ENCODE results near the gene TEPSIN.

Gene TEPSIN

GRCh38 chr17:81271226-81271625 lies 32.4 kb upstream of the TEPSIN start:
- in situ Hi-C loops (cut with HindIII; ENCODE audit: low sequenced_read_pairs): no loop called here

DNA sequence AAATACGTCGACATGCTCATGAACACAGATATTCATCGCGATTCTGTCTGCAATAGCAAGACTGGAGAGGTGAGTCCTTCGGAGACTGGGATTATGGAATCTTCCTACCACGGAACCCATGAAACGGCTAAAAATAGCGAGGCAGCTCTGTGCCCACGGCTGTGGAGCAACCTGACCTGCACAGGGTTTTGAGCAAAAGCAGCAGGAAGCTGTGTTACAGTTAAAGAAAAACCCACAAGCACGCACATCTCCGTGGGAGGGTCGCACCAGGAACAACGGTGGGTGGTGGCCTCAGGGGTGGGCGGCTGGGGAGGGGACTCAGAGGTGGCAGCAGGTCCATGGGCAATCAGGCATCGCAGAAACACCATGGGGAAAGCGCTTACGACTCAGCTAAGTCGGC lies 31.4 kb upstream of the TEPSIN start:
- in situ Hi-C loops (cut with HindIII; ENCODE audit: low sequenced_read_pairs): no loop called here

GRCh38 chr17:81267390-81268067 lies 28.7 kb upstream of the TEPSIN start:
- in situ Hi-C loops (cut with HindIII; ENCODE audit: low sequenced_read_pairs): no loop called here

- in situ Hi-C loops (cut with HindIII; ENCODE audit: low sequenced_read_pairs): no loop called here
Observed at GRCh38 chr17:81265576-81265975, 26.7 kb upstream of the TEPSIN start.

GRCh38 chr17:81264640-81265039 lies 25.8 kb upstream of the TEPSIN start:
- in situ Hi-C loops (cut with HindIII; ENCODE audit: low sequenced_read_pairs): no loop called here

GRCh38 chr17:81263371-81264181 lies 24.7 kb upstream of the TEPSIN start:
- in situ Hi-C loops (cut with HindIII; ENCODE audit: low sequenced_read_pairs): no loop called here

GRCh38 chr17:81261582-81262336 lies 22.9 kb upstream of the TEPSIN start:
- in situ Hi-C loops (cut with HindIII; ENCODE audit: low sequenced_read_pairs): no loop called here

DNA sequence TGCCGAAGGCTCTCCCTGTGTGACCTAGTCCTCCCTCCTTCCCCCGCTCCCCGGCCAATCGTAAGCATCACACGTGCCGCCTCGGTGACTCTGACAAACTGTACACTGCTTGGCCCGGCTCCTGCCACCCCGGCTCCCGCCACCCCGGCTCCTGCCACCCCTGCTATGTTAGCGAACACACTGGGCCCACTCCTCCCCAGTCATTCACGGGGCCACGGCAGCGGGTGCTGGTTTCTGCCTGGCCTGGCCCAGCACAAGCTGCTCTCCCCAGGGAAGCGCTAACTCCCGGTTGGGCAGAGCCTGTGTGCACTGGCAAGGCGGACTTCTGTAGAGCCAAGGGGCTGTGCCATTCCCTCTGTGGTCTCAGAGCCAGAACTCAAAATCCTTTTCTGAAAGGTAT lies 22.2 kb upstream of the TEPSIN start:
- in situ Hi-C loops (cut with HindIII; ENCODE audit: low sequenced_read_pairs): no loop called here

DNA sequence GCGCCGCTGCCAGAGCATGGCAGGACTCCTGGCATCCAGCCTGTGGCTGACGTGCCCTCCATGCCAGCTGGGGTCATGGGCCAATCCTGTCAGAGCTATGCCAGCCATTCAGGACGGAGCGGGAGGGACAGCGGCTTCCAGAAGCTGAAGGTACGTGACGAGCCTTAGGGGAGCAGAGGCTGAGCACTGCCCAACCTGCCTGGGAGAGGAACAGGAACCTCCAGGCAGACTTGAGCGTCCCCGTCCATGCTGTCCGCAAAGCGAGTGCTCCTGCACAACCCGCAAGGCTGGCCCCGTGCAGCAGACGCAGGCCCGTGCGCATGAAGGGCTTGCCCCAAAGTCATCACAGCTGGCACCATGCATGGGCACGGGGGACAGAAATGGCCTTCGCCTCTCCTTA lies 21.8 kb upstream of the TEPSIN start:
- in situ Hi-C loops (cut with HindIII; ENCODE audit: low sequenced_read_pairs): no loop called here

DNA sequence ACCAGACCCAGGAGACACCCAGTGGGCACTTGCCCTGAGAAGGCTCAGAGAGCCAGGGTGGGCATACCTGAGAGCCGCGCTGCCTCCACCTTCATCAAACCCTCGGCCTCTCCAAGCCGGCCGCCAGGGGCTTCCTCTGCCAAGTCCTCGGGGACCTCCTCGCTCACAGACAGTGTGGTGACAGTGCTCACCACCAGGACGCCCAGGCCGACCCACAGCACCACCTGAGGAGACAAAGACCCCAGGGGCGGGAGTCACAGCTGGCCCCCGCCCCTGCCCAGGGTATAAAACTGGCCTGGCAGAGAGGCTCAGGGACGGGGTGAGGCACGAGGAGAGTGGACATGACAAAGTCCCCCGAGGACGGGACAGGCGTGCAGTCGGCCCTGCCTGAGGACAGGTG lies 21.3 kb upstream of the TEPSIN start:
- in situ Hi-C loops (cut with HindIII; ENCODE audit: low sequenced_read_pairs): no loop called here

GRCh38 chr17:81259058-81259605 lies 20.3 kb upstream of the TEPSIN start:
- in situ Hi-C loops (cut with HindIII; ENCODE audit: low sequenced_read_pairs): no loop called here

GRCh38 chr17:81258292-81258691 lies 19.4 kb upstream of the TEPSIN start:
- in situ Hi-C loops (cut with HindIII; ENCODE audit: low sequenced_read_pairs): no loop called here

DNA sequence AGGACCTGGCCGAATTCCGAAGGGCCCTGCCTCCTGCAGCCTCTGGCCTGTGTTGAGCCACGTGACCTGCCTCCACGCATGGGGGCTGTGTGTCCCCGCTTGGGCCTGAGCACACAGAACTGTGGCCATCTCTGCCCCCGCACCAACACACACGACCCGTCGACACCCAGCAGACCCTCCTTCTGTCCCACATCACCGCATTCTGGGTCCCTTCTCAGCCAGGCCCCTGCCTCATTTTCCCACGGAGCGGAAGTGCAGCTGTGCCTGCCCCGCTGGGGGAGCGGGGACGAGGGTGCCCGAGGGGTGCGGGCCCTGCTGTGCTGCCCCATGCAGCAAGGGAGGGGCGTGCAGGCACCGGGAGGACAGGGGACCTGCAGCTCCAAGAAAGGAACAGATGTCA lies 18.7 kb upstream of the TEPSIN start:
- in situ Hi-C loops (cut with HindIII; ENCODE audit: low sequenced_read_pairs): no loop called here

DNA sequence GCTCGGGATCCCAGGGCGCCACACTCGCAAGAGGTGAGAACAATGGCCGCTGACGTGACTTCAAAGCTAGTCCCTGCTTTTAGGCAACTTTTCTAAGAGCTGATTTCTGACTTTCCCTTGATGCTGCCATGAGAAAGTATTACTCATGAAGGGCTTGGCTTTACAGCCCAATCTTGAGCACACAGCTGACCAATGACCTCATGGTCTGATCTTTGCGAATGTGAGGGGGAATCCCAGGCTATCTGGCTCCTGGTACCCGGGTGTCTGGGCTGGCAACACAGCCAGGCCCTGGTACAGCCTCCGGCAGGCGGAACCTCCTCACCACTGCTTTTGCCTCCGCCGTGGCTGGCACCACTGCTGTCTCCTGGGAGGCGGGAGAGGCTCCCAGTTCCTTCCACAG lies 17.8 kb upstream of the TEPSIN start:
- in situ Hi-C loops (cut with HindIII; ENCODE audit: low sequenced_read_pairs): no loop called here

GRCh38 chr17:81254955-81255717 lies 16.3 kb upstream of the TEPSIN start:
- in situ Hi-C loops (cut with HindIII; ENCODE audit: low sequenced_read_pairs): no loop called here

DNA sequence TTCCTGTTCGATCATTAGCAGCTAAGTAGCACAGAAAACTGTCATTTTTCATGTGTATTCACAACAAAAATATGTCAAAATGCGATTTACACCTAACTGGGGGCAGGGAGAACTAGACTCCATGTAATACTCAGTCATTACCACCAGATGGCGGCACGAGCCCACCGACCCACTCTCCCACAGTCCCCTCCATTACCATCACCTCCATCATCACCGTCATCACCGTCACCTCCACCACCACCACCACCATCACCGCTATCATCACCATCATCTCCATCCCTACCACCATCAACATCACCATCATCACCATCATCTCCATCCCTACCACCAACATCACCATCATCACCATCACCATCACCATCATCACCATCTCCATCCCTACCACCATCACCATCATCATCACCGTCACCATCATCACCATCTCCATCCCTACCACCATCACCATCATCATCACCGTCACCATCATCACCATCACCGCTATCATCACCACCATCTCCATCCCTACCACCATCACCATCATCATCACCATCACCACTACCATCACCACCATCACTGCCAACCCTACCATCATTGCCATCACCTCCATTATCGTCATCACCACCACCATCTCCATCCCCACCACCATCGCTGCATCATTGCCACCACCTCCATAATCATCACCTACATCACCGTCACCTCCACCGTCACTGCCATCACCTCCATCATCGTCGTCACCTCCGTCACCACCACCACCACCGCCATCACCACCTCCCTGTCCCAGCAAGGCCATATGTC lies 14.7 kb upstream of the TEPSIN start:
- in situ Hi-C loops (cut with HindIII; ENCODE audit: low sequenced_read_pairs): no loop called here

DNA sequence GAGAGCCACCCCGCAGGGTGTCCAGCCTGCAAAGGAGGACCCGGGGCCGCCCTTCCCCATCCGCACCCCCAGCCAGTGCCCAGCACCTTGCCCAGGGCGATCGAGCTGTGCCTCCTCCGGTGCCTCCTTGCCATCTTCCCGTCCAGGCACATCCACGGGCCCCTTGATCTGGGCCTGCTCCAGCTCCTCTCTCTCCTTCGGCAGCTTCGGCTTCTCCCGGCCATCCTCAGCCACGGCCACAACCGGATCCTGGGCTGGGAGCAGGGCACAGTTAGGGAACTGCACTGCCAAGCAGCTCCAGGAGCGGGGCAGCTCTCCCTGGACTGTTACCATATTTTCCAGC lies 14.1 kb upstream of the TEPSIN start:
- in situ Hi-C loops (cut with HindIII; ENCODE audit: low sequenced_read_pairs): no loop called here

- in situ Hi-C loops (cut with HindIII; ENCODE audit: low sequenced_read_pairs): no loop called here
Observed at GRCh38 chr17:81252326-81252986, 13.6 kb upstream of the TEPSIN start.

- in situ Hi-C loops (cut with HindIII; ENCODE audit: low sequenced_read_pairs): no loop called here
Observed at GRCh38 chr17:81251709-81252301, 12.9 kb upstream of the TEPSIN start.

Data from endothelial cell of hepatic sinusoid (primary cell).